SK-N-SH (cell line): ENCODE measurements around the gene CD81. TPM values are rescaled to one million over a fixed set of nuclear protein-coding genes. Genes with fewer than 3 reads are reported as not detected.

Experiments used
- CTCF ChIA-PET: fragments of 300-600, 350-600 bp; formaldehyde crosslinking; extraction: SDS; loops from one replicate; lab custom pipeline; 2021; lab: Yijun Ruan, JAX
- POLR2A ChIA-PET: fragments of 350-600 bp; sonication (Branson Sonifier 250); formaldehyde crosslinking; extraction: SDS; loops from one replicate; lab custom pipeline; 2020; ENCODE audit warnings: antibody characterized with exemption, inconsistent platforms; lab: Yijun Ruan, JAX
- DNase-seq: peaks from one replicate; pipeline ENCODE4 v3.0.0; 2012
- H2AFZ ChIP-seq: fragments of 200-600 bp; sonication (generic); 2 replicates; pipeline ENCODE4 v1.8.1; 2016; ENCODE audit warnings: antibody characterized with exemption, mild to moderate bottlenecking, low read depth
- H3F3A ChIP-seq: fragments of 200-600 bp; sonication (generic); replicated peaks from 2 replicates; pipeline ENCODE3; 2016; ENCODE audit warnings: antibody characterized with exemption, mild to moderate bottlenecking; ENCODE audit not compliant: insufficient read depth
- H3K27ac ChIP-seq, 2 experiments: fragments of 200-500 bp in 1 of 2; fragments of 200-600 bp in 1 of 2; sonication (Bioruptor generic) in 1 of 2; sonication (generic), shearing (Covaris generic) in 1 of 2; 2 replicates each; pipeline versions ENCODE4 v1.5.1 to v1.6.1; 2014 to 2016; ENCODE audit warnings: low read depth in 2 of 2, inconsistent platforms in 1 of 2, low read length in 1 of 2, mild to moderate bottlenecking in 1 of 2, mixed read lengths in 1 of 2
- H3K27me3 ChIP-seq: fragments of 200-600 bp; sonication (generic), shearing (Covaris generic); 2 replicates; pipeline ENCODE4 v1.6.1; 2016; ENCODE audit warnings: mixed run types; ENCODE audit not compliant: insufficient read depth
- H3K36me3 ChIP-seq, 2 experiments: fragments of 200-500 bp in 1 of 2; fragments of 200-600 bp in 1 of 2; sonication (Bioruptor generic) in 1 of 2; sonication (generic) in 1 of 2; replicated peaks in 1 of 2; 2 replicates each; pipeline versions ENCODE3 to v1.5.1; 2014 to 2016; ENCODE audit warnings: low read length in 1 of 2, mild to moderate bottlenecking in 1 of 2; ENCODE audit not compliant: insufficient read depth in 2 of 2, control insufficient read depth in 1 of 2
- H3K4me1 ChIP-seq, 2 experiments: fragments of 200-500 bp in 1 of 2; fragments of 200-600 bp in 1 of 2; sonication (Bioruptor generic) in 1 of 2; sonication (generic), shearing (Covaris generic) in 1 of 2; 2 replicates each; pipeline versions ENCODE4 v1.5.1 to v1.6.1; 2014 to 2016; ENCODE audit warnings: low read depth in 1 of 2, low read length in 1 of 2, mixed run types in 1 of 2; ENCODE audit not compliant: insufficient read depth in 2 of 2, control insufficient read depth in 1 of 2
- H3K4me2 ChIP-seq: fragments of 200-600 bp; sonication (generic), shearing (Covaris generic); 2 replicates; pipeline ENCODE4 v1.6.1; 2017; ENCODE audit warnings: mixed run types
- H3K4me3 ChIP-seq, 2 experiments: fragments of 200-500 bp in 1 of 2; fragments of 200-600 bp in 1 of 2; sonication (Bioruptor generic) in 1 of 2; sonication (generic), shearing (Covaris generic) in 1 of 2; 2 replicates each; pipeline versions ENCODE4 v1.5.1 to v1.8.1; 2014 to 2016; ENCODE audit warnings: low read depth in 2 of 2, inconsistent platforms in 1 of 2, low read length in 1 of 2, mild to moderate bottlenecking in 1 of 2, mixed read lengths in 1 of 2, moderate library complexity in 1 of 2
- H3K79me2 ChIP-seq: fragments of 200-600 bp; sonication (generic); 2 replicates; pipeline ENCODE4 v1.8.1; 2017; ENCODE audit warnings: mild to moderate bottlenecking; ENCODE audit not compliant: insufficient read depth
- H3K9ac ChIP-seq: fragments of 200-600 bp; sonication (generic); 2 replicates; pipeline ENCODE4 v1.6.1; 2017; ENCODE audit warnings: mixed run types
- H3K9me2 ChIP-seq: fragments of 200-600 bp; sonication (generic); 2 replicates; pipeline ENCODE4 v1.6.1; 2017; ENCODE audit warnings: mixed run types
- H3K9me3 ChIP-seq: fragments of 200-600 bp; sonication (generic); 2 replicates; pipeline ENCODE4 v1.6.1; 2017; ENCODE audit warnings: mixed run types, mild to moderate bottlenecking, moderate library complexity
- H4K20me1 ChIP-seq: fragments of 200-600 bp; sonication (generic); 2 replicates; pipeline ENCODE4 v1.6.1; 2017; ENCODE audit warnings: mild to moderate bottlenecking, mixed run types; ENCODE audit not compliant: insufficient read depth
- CTCF ChIP-seq: fragments of 200-600 bp; sonication (generic); IDR thresholded peaks from 2 replicates; pipeline ENCODE4 v1.6.1; 2017; ENCODE audit warnings: antibody characterized with exemption, mild to moderate bottlenecking, moderate library complexity
- ELF1 ChIP-seq: IDR thresholded peaks from 2 replicates; pipeline ENCODE4 v1.4.0; 2012
- EP300 ChIP-seq, 2 experiments: IDR thresholded peaks; 2 replicates each; pipeline versions ENCODE4 v1.4.0 to v1.6.1; 2012; ENCODE audit warnings: borderline replicate concordance in 1 of 2, low read depth in 1 of 2, low read length in 1 of 2
- FOXJ3 ChIP-seq: sonication (generic); formaldehyde crosslinking; IDR thresholded peaks from 2 replicates; pipeline ENCODE4 v1.5.1; 2020; ENCODE audit warnings: mild to moderate bottlenecking, missing genetic modification reagents
- FOXM1 ChIP-seq: IDR thresholded peaks from 2 replicates; pipeline ENCODE4 v1.4.0; 2012; ENCODE audit warnings: low read depth, mild to moderate bottlenecking
- GATA2 ChIP-seq: sonication (generic); formaldehyde crosslinking; IDR thresholded peaks from 2 replicates; pipeline ENCODE4 v1.5.0; 2020; ENCODE audit warnings: mild to moderate bottlenecking, missing genetic modification reagents
- IRF3 ChIP-seq: fragments of 150-350 bp; IDR thresholded peaks from 2 replicates; pipeline ENCODE4 v1.6.1; 2016; ENCODE audit warnings: mild to moderate bottlenecking, low read depth, low read length
- JUND ChIP-seq: IDR thresholded peaks from 2 replicates; pipeline ENCODE4 v1.4.0; 2012
- MEF2A ChIP-seq: IDR thresholded peaks from 2 replicates; pipeline ENCODE4 v1.4.0; 2012; ENCODE audit warnings: low read depth, borderline replicate concordance
- NFIC ChIP-seq: IDR thresholded peaks from 2 replicates; pipeline ENCODE4 v1.4.0; 2012; ENCODE audit warnings: borderline replicate concordance
- NRF1 ChIP-seq: IDR thresholded peaks from 2 replicates; pipeline ENCODE4 v1.6.1; 2012; ENCODE audit warnings: low read depth, mild to moderate bottlenecking, low read length
- RAD21 ChIP-seq: IDR thresholded peaks from 2 replicates; pipeline ENCODE4 v1.6.1; 2012; ENCODE audit warnings: mild to moderate bottlenecking, low read length
- RFX5 ChIP-seq: IDR thresholded peaks from 2 replicates; pipeline ENCODE4 v1.6.1; 2012; ENCODE audit warnings: mild to moderate bottlenecking, improper control_type of control experiment, low read length
- RXRA ChIP-seq: IDR thresholded peaks from 2 replicates; pipeline ENCODE4 v1.4.0; 2012; ENCODE audit warnings: low read depth, mild to moderate bottlenecking, borderline replicate concordance
- SMC3 ChIP-seq: IDR thresholded peaks from 2 replicates; pipeline ENCODE4 v1.6.1; 2012; ENCODE audit warnings: low read depth, low read length, improper control_type of control experiment
- TAF1 ChIP-seq: IDR thresholded peaks from 2 replicates; pipeline ENCODE4 v1.6.1; 2012; ENCODE audit warnings: low read depth, mild to moderate bottlenecking, low read length, moderate library complexity, borderline replicate concordance
- TEAD4 ChIP-seq: IDR thresholded peaks from 2 replicates; pipeline ENCODE4 v1.4.0; 2012; ENCODE audit warnings: mild to moderate bottlenecking, borderline replicate concordance; ENCODE audit not compliant: insufficient read depth
- WGBS: methylation state at CpG from one replicate; pipeline ENCODE4 v1.1.6; 2017; ENCODE audit warnings: low lambda C conversion rate; 5-methylcytosine and 5-hydroxymethylcytosine counted together
- polyA plus RNA-seq, 3 experiments: library from polyadenylated mRNA; depleted of rRNA; stranded (reverse); fragments of >200 nt; gene quantifications; 2 replicates each; pipeline ENCODE4 v1.2.3, GENCODE V29; 2012
- TF ChIP-seq, protein P1 (sequence below): IDR thresholded peaks from 2 replicates; pipeline ENCODE4 v1.6.1; 2012; ENCODE audit warnings: mild to moderate bottlenecking, low read depth, low read length, moderate library complexity
- TF ChIP-seq, protein P2 (sequence below): IDR thresholded peaks from 2 replicates; pipeline ENCODE4; 2012
- TF ChIP-seq, protein P3 (sequence below): IDR thresholded peaks from 2 replicates; pipeline ENCODE4 v1.4.0; 2012; ENCODE audit warnings: low read depth

The CD81 gene
- polyA plus RNA-seq, 1 of the 3 experiments (the other 2 are of a cell fraction): 517 TPM

GRCh38 chr11:2414616-2415015, 37.5 kb downstream of the CD81 start:
- CTCF ChIA-PET: interaction anchor here (7.3 kb wide), 1 partner anchor 214 kb away, joined by 143 read pairs; no protein-coding TSS in a partner anchor
- no peaks in the 10 kb centered on the region for H3K9me2 ChIP-seq
- TF ChIP-seq RFX5 (no peak), EP300 (IDR thresholded peaks at IDR 0.05; ENCODE audit: borderline replicate concordance in 1 of 2, low read depth in 1 of 2, low read length in 1 of 2) (no peak), SMC3 (no peak), RAD21 (no peak), FOXM1 (no peak), NRF1 (no peak), ELF1 (no peak), GATA2 (CRISPR knock-in tag) (no peak), FOXJ3 (CRISPR knock-in tag) (no peak)
- no peak overlapping the region for H3K4me2 ChIP-seq
- no peaks in the 10 kb centered on the region for H3F3A ChIP-seq
- DNase-seq: no peak
- no peaks in the 10 kb centered on the region for H3K4me1 ChIP-seq
- no peak overlapping the region for H2AFZ ChIP-seq
- no peaks in the 10 kb centered on the region for H3K36me3 ChIP-seq
- no peak overlapping the region for H3K27ac ChIP-seq
- H3K9me3 ChIP-seq: no peaks in the 10 kb centered on the region
- POLR2A ChIA-PET: no interaction called here
- H3K4me3 ChIP-seq: no peak overlapping the region
- H3K27me3 ChIP-seq: no peaks in the 10 kb centered on the region
- no peaks in the 10 kb centered on the region for H3K79me2 ChIP-seq
- WGBS: 86% methylated on average over 25 of the region's 35 CpGs
- no peak overlapping the region for H3K9ac ChIP-seq
- no peaks in the 10 kb centered on the region for H4K20me1 ChIP-seq

- H3K4me1 ChIP-seq: no peaks in the 10 kb centered on the region; a peak in 1 of 4 replicates
- H3K4me2 ChIP-seq: no peak overlapping the region
- CTCF ChIA-PET: interaction anchor here (1.0 to 7.3 kb wide), 5 partner anchors 14 to 229 kb away, joined by 3 to 143 read pairs (median 4); partner anchors contain the start of gene TSSC4
- POLR2A ChIA-PET: no interaction called here
- no peaks in the 10 kb centered on the region for H3K27me3 ChIP-seq
- H4K20me1 ChIP-seq: no peaks in the 10 kb centered on the region
- H3K4me3 ChIP-seq: no peak overlapping the region
- no peaks in the 10 kb centered on the region for H3K9me3 ChIP-seq
- 17% methylated on average over 1 of the region's 28 CpGs for WGBS
- no peak overlapping the region for H3K27ac ChIP-seq
- H3F3A ChIP-seq: no peaks in the 10 kb centered on the region
- no peaks in the 10 kb centered on the region for H3K36me3 ChIP-seq
- no peaks in the 10 kb centered on the region for H3K9me2 ChIP-seq
- no peak for DNase-seq
- no peak overlapping the region for H2AFZ ChIP-seq
- H3K79me2 ChIP-seq: no peaks in the 10 kb centered on the region
- no peak overlapping the region for H3K9ac ChIP-seq
- no peak for TF ChIP-seq TEAD4
- TF ChIP-seq TAF1: no peak
- TF ChIP-seq EP300 (IDR thresholded peaks at IDR 0.05; ENCODE audit: borderline replicate concordance in 1 of 2, low read depth in 1 of 2, low read length in 1 of 2): no peak
- no peak for TF ChIP-seq FOXM1
- TF ChIP-seq, protein P1, sequence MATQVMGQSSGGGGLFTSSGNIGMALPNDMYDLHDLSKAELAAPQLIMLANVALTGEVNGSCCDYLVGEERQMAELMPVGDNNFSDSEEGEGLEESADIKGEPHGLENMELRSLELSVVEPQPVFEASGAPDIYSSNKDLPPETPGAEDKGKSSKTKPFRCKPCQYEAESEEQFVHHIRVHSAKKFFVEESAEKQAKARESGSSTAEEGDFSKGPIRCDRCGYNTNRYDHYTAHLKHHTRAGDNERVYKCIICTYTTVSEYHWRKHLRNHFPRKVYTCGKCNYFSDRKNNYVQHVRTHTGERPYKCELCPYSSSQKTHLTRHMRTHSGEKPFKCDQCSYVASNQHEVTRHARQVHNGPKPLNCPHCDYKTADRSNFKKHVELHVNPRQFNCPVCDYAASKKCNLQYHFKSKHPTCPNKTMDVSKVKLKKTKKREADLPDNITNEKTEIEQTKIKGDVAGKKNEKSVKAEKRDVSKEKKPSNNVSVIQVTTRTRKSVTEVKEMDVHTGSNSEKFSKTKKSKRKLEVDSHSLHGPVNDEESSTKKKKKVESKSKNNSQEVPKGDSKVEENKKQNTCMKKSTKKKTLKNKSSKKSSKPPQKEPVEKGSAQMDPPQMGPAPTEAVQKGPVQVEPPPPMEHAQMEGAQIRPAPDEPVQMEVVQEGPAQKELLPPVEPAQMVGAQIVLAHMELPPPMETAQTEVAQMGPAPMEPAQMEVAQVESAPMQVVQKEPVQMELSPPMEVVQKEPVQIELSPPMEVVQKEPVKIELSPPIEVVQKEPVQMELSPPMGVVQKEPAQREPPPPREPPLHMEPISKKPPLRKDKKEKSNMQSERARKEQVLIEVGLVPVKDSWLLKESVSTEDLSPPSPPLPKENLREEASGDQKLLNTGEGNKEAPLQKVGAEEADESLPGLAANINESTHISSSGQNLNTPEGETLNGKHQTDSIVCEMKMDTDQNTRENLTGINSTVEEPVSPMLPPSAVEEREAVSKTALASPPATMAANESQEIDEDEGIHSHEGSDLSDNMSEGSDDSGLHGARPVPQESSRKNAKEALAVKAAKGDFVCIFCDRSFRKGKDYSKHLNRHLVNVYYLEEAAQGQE: no peak
- TF ChIP-seq NFIC: no peak
- no peak for TF ChIP-seq CTCF
- TF ChIP-seq RFX5: no peak
- no peak for TF ChIP-seq RAD21
- TF ChIP-seq, protein P2, sequence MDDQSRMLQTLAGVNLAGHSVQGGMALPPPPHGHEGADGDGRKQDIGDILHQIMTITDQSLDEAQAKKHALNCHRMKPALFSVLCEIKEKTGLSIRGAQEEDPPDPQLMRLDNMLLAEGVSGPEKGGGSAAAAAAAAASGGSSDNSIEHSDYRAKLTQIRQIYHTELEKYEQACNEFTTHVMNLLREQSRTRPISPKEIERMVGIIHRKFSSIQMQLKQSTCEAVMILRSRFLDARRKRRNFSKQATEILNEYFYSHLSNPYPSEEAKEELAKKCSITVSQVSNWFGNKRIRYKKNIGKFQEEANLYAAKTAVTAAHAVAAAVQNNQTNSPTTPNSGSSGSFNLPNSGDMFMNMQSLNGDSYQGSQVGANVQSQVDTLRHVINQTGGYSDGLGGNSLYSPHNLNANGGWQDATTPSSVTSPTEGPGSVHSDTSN: no peak
- no peak for TF ChIP-seq IRF3
- no peak for TF ChIP-seq RXRA
- no peak for TF ChIP-seq JUND
- no peak for TF ChIP-seq GATA2 (CRISPR knock-in tag)
- no peak for TF ChIP-seq MEF2A
- TF ChIP-seq, protein P3, sequence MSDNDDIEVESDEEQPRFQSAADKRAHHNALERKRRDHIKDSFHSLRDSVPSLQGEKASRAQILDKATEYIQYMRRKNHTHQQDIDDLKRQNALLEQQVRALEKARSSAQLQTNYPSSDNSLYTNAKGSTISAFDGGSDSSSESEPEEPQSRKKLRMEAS: no peak
Measured at GRCh38 chr11:2415171-2415570, 38.1 kb downstream of the CD81 start.
